DLD1 (cell line): ENCODE data around the gene KCNH3.
"Not testable (repeated sequence)": the region's sequence is repeated elsewhere in the genome, so short reads cannot be mapped to it uniquely, and the experiment has no call there.

Experiments used
- in situ Hi-C: cut with HindIII; loops from 2 replicates; pipeline ENCODE4 v1.10.0; 2017; ENCODE audit warnings: low sequenced_read_pairs

KCNH3 gene

GRCh38 chr12:49527361-49528130, 11.3 kb upstream of the KCNH3 start:
- in situ Hi-C loops = no loop called here

GRCh38 chr12:49529414-49529813, 9.4 kb upstream of the KCNH3 start:
- in situ Hi-C loops = no loop called here

GRCh38 chr12:49531745-49532144, 7.1 kb upstream of the KCNH3 start:
- in situ Hi-C loops = no loop called here

GRCh38 chr12:49533331-49533730, 5.5 kb upstream of the KCNH3 start:
- in situ Hi-C loops = no loop called here

- in situ Hi-C loops = not testable (repeated sequence)
Measured at GRCh38 chr12:49534122-49534521, 4.7 kb upstream of the KCNH3 start.

- in situ Hi-C loops = no loop called here
Measured at GRCh38 chr12:49534731-49535278, 4.0 kb upstream of the KCNH3 start.

GRCh38 chr12:49535921-49536525, 2.8 kb upstream of the KCNH3 start:
- in situ Hi-C loops = no loop called here

- in situ Hi-C loops = no loop called here
Measured at GRCh38 chr12:49536526-49537071, 2.2 kb upstream of the KCNH3 start.

GRCh38 chr12:49537231-49537751, 1.5 kb upstream of the KCNH3 start:
- in situ Hi-C loops = no loop called here

- in situ Hi-C loops = no loop called here
Measured at GRCh38 chr12:49537752-49538509, 899 bp upstream of the KCNH3 start.

- in situ Hi-C loops = no loop called here
Measured at GRCh38 chr12:49539406-49540228, 787 bp downstream of the KCNH3 start.

- in situ Hi-C loops = no loop called here
Measured at GRCh38 chr12:49540229-49541139, 1.7 kb downstream of the KCNH3 start.

GRCh38 chr12:49541140-49541861, 2.5 kb downstream of the KCNH3 start:
- in situ Hi-C loops = no loop called here

- in situ Hi-C loops = no loop called here
Measured at GRCh38 chr12:49541911-49542505, 3.2 kb downstream of the KCNH3 start.

- in situ Hi-C loops = no loop called here
Measured at GRCh38 chr12:49542592-49543160, 3.8 kb downstream of the KCNH3 start.

- in situ Hi-C loops = no loop called here
Measured at GRCh38 chr12:49543221-49543913, 4.5 kb downstream of the KCNH3 start.
